Prostate gland (tissue), 2 donors: ENCODE results near the gene PRSS48.

ENCODE experiments used
- CTCF ChIP-seq, 4 experiments: fragments of 200-600 bp in 2 of 4; fragments of 450-650 bp in 2 of 4; sonication (generic) in 2 of 4; IDR thresholded peaks; 1 replicate in 3 of 4; 2 replicates in 1 of 4; pipeline ENCODE4 v1.5.1; 2016 to 2019; ENCODE audit warnings: antibody characterized with exemption in 4 of 4, mild to moderate bottlenecking in 2 of 4, moderate library complexity in 2 of 4
- POLR2A ChIP-seq: fragments of 450-650 bp; IDR thresholded peaks from one replicate; pipeline ENCODE4 v1.6.1; 2016; ENCODE audit warnings: antibody characterized with exemption, mild to moderate bottlenecking

- no peak for TF ChIP-seq CTCF (IDR thresholded peaks at IDR 0.05)
- TF ChIP-seq POLR2A = no peak
These were observed 10.4 kb downstream of the PRSS48 start for GRCh38 chr4:151287409-151287808.
